Stimulated activated CD8-positive, alpha-beta memory T cell treated with anti-CD3 and anti-CD28 coated beads, Interleukin-4, amount 100 ng/mL, for 4 hours (primary cell): ENCODE measurements around the gene PIK3R6.
"Not testable (repeated sequence)": the region's sequence is repeated elsewhere in the genome, so short reads cannot be mapped to it uniquely, and the experiment has no call there.

ENCODE experiments used
- DNase-seq, 2 donors: peaks; one replicate each; pipeline ENCODE4 v3.0.0-alpha.2; 2020; ENCODE audit warnings: low read depth in 2 of 2, low spot score in 1 of 2

PIK3R6 gene

GRCh38 chr17:8829036-8829941 is 38.2 kb downstream of the PIK3R6 start:
- no peak for DNase-seq

GRCh38 chr17:8828517-8828875 is 39.0 kb downstream of the PIK3R6 start:
- DNase-seq, result no peak

GRCh38 chr17:8826808-8827435 is 40.6 kb downstream of the PIK3R6 start:
- no peak for DNase-seq

GRCh38 chr17:8825802-8826201 is 41.7 kb downstream of the PIK3R6 start:
- no peak for DNase-seq

- DNase-seq, result no peak
Observed at GRCh38 chr17:8823279-8823678, 44.2 kb downstream of the PIK3R6 start.

- no peak for DNase-seq
Observed at GRCh38 chr17:8822401-8823035, 45.0 kb downstream of the PIK3R6 start.

- DNase-seq, result no peak
Observed at GRCh38 chr17:8821446-8822105, 45.9 kb downstream of the PIK3R6 start.

- DNase-seq, result no peak
Observed at GRCh38 chr17:8820311-8821010, 47.0 kb downstream of the PIK3R6 start.

- no peak for DNase-seq
Observed at GRCh38 chr17:8818654-8819330, 48.7 kb downstream of the PIK3R6 start.

- DNase-seq, result no peak
Observed at GRCh38 chr17:8818047-8818446, 49.4 kb downstream of the PIK3R6 start.

GRCh38 chr17:8806926-8807550 is 60.4 kb downstream of the PIK3R6 start:
- no peak for DNase-seq

- no peak for DNase-seq
Observed at GRCh38 chr17:8806253-8806925, 61.1 kb downstream of the PIK3R6 start.

- DNase-seq, result not testable (repeated sequence)
Observed at GRCh38 chr17:8805396-8805795, 62.1 kb downstream of the PIK3R6 start.

- no peak for DNase-seq
Observed at GRCh38 chr17:8803531-8804420, 63.7 kb downstream of the PIK3R6 start.

- DNase-seq, result no peak
Observed at GRCh38 chr17:8801135-8801840, 66.2 kb downstream of the PIK3R6 start.

GRCh38 chr17:8800656-8801055 is 66.8 kb downstream of the PIK3R6 start:
- DNase-seq, result no peak

GRCh38 chr17:8799570-8800212 is 67.8 kb downstream of the PIK3R6 start:
- DNase-seq, result no peak
